MM.1S (cell line): ENCODE measurements around the gene LOXL4.

ENCODE experiments used
- DNase-seq: peaks from one replicate; pipeline ENCODE4 v3.0.0-alpha.2; 2015
- H2AFZ ChIP-seq: fragments of 300-600 bp; sonication (generic); 2 replicates; pipeline ENCODE4 v1.6.0; 2016; ENCODE audit warnings: antibody characterized with exemption, low read length
- H3F3A ChIP-seq: fragments of 300-600 bp; sonication (generic); 2 replicates; pipeline ENCODE4 v1.6.1; 2016; ENCODE audit warnings: mild to moderate bottlenecking, antibody characterized with exemption, low read length, moderate library complexity, mixed read lengths; ENCODE audit not compliant: insufficient read depth
- H3K27ac ChIP-seq: fragments of 300-600 bp; sonication (generic); 2 replicates; pipeline ENCODE4 v1.5.1; 2016; ENCODE audit warnings: mild to moderate bottlenecking, low read length
- H3K27me3 ChIP-seq: fragments of 300-600 bp; sonication (generic); replicated peaks from 2 replicates; pipeline ENCODE4 v1.6.0; 2016; ENCODE audit warnings: low read length; ENCODE audit not compliant: insufficient read depth
- H3K36me3 ChIP-seq: fragments of 300-600 bp; sonication (generic); replicated peaks from 2 replicates; pipeline ENCODE4 v1.6.1; 2016; ENCODE audit warnings: mild to moderate bottlenecking, low read length, mixed read lengths; ENCODE audit not compliant: insufficient read depth
- H3K4me1 ChIP-seq: fragments of 300-600 bp; sonication (generic); 2 replicates; pipeline ENCODE4 v1.6.1; 2016; ENCODE audit warnings: low read length, mixed read lengths
- H3K4me2 ChIP-seq: fragments of 300-600 bp; sonication (generic); 2 replicates; pipeline ENCODE4 v1.6.0; 2016; ENCODE audit warnings: low read depth, low read length
- H3K4me3 ChIP-seq: fragments of 300-600 bp; sonication (generic); 2 replicates; pipeline ENCODE4 v1.5.1; 2016; ENCODE audit warnings: low read length, mixed read lengths
- H3K79me2 ChIP-seq: fragments of 300-600 bp; sonication (generic); 2 replicates; pipeline ENCODE4 v1.6.1; 2016; ENCODE audit warnings: mixed run types, low read length, mixed read lengths
- H3K9ac ChIP-seq: fragments of 300-600 bp; sonication (generic); 2 replicates; pipeline ENCODE4 v1.6.1; 2016; ENCODE audit warnings: low read length, mixed read lengths
- H3K9me2 ChIP-seq: fragments of 300-600 bp; sonication (generic); replicated peaks from 2 replicates; pipeline ENCODE4 v1.6.1; 2016; ENCODE audit warnings: mild to moderate bottlenecking, low read length, mixed read lengths; ENCODE audit not compliant: insufficient read depth
- H3K9me3 ChIP-seq: fragments of 300-600 bp; sonication (generic); replicated peaks from 2 replicates; pipeline ENCODE4 v1.6.1; 2016; ENCODE audit warnings: mild to moderate bottlenecking, low read length, mixed read lengths; ENCODE audit not compliant: insufficient read depth
- H4K20me1 ChIP-seq: fragments of 300-600 bp; sonication (generic); 2 replicates; pipeline ENCODE4 v1.6.1; 2016; ENCODE audit warnings: mild to moderate bottlenecking, low read length, moderate library complexity, mixed read lengths; ENCODE audit not compliant: insufficient read depth
- EZH2 ChIP-seq: fragments of 300-600 bp; sonication (generic); optimal IDR thresholded peaks from 2 replicates; pipeline ENCODE3; 2017; ENCODE audit warnings: low read depth, mild to moderate bottlenecking, antibody characterized with exemption, low read length, mixed read lengths
- EZH2phosphoT487 ChIP-seq: fragments of 300-600 bp; sonication (generic); IDR thresholded peaks from 2 replicates; pipeline ENCODE4 v1.6.1; 2018; ENCODE audit warnings: antibody characterized with exemption, low read length
- TF ChIP-seq, protein P1 (sequence below): fragments of 300-600 bp; sonication (generic); IDR thresholded peaks from 2 replicates; pipeline ENCODE4 v1.5.1; 2016; ENCODE audit warnings: antibody characterized with exemption, low read length, mixed read lengths

LOXL4 gene

DNA sequence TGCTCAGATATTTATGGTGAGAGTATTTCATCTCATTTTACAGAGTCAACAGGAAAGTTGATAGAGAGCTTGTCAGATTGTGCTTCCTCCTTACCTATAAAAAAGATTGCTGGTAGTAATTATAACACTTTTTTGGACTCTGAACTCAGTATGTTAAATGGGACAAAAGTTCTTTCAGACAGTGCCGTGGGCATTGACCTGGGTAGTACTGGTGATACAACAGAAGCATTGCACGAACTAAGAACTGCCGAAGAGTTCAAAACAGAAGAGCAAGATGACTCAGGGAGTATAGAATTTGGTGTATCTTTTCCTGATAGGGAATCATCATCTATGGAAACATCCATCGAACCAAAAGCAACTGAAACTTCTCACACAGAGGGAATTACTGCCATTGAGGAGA is 58.6 kb downstream of the LOXL4 start:
- Histone ChIP-seq H4K20me1 (no peaks in the 10 kb centered on the region), H3K4me2 (no peak overlapping the region), H3K9me3 (no peaks in the 10 kb centered on the region), H3K27me3 (no peaks in the 10 kb centered on the region), H3K79me2 (peaks cover 4% of the 10 kb centered on the region; the same call in 1 of the 2 replicates), H3K27ac (no peak overlapping the region), H3K9ac (no peak overlapping the region), H3K9me2 (no peaks in the 10 kb centered on the region), H3K4me1 (no peaks in the 10 kb centered on the region), H3K36me3 (no peaks in the 10 kb centered on the region), H3F3A (no peaks in the 10 kb centered on the region), H2AFZ (no peak overlapping the region), H3K4me3 (no peak overlapping the region)
- no peak for DNase-seq
- TF ChIP-seq, protein P1, sequence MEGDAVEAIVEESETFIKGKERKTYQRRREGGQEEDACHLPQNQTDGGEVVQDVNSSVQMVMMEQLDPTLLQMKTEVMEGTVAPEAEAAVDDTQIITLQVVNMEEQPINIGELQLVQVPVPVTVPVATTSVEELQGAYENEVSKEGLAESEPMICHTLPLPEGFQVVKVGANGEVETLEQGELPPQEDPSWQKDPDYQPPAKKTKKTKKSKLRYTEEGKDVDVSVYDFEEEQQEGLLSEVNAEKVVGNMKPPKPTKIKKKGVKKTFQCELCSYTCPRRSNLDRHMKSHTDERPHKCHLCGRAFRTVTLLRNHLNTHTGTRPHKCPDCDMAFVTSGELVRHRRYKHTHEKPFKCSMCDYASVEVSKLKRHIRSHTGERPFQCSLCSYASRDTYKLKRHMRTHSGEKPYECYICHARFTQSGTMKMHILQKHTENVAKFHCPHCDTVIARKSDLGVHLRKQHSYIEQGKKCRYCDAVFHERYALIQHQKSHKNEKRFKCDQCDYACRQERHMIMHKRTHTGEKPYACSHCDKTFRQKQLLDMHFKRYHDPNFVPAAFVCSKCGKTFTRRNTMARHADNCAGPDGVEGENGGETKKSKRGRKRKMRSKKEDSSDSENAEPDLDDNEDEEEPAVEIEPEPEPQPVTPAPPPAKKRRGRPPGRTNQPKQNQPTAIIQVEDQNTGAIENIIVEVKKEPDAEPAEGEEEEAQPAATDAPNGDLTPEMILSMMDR, result no peak
- no peak for TF ChIP-seq EZH2phosphoT487
- TF ChIP-seq EZH2, result no peak

DNA sequence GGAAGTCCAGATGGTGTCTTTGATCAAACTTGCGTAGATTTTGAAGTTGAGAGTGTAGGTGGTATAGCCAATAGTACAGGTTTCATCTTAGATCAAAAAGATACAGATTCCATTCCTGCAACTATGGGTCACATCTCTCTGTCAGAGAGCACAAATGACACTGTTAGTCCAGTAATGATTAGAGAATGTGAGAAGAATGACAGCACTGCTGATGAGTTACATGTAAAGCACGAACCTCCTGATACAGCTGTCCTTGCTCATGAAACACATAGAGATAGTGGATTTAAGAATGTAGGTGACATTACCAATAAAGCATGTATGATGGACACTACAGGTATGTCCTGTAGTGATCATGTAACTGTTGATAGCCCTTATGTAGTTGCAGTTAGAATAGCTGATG is 59.1 kb downstream of the LOXL4 start:
- H4K20me1 ChIP-seq, result no peaks in the 10 kb centered on the region
- DNase-seq, result no peak
- H3K4me2 ChIP-seq, result no peak overlapping the region
- H3K4me1 ChIP-seq, result no peaks in the 10 kb centered on the region
- no peak overlapping the region for H3K9ac ChIP-seq
- H3K9me2 ChIP-seq, result no peaks in the 10 kb centered on the region
- peaks cover 4% of the 10 kb centered on the region; the same call in 1 of the 2 replicates for H3K79me2 ChIP-seq
- H3K4me3 ChIP-seq, result no peak overlapping the region
- H3K27ac ChIP-seq, result no peak overlapping the region
- no peaks in the 10 kb centered on the region for H3F3A ChIP-seq
- no peaks in the 10 kb centered on the region for H3K36me3 ChIP-seq
- H2AFZ ChIP-seq, result no peak overlapping the region
- TF ChIP-seq EZH2phosphoT487, result no peak
- TF ChIP-seq, protein P1, result no peak
- no peak for TF ChIP-seq EZH2
- H3K9me3 ChIP-seq, result no peaks in the 10 kb centered on the region
- H3K27me3 ChIP-seq, result no peaks in the 10 kb centered on the region

DNA sequence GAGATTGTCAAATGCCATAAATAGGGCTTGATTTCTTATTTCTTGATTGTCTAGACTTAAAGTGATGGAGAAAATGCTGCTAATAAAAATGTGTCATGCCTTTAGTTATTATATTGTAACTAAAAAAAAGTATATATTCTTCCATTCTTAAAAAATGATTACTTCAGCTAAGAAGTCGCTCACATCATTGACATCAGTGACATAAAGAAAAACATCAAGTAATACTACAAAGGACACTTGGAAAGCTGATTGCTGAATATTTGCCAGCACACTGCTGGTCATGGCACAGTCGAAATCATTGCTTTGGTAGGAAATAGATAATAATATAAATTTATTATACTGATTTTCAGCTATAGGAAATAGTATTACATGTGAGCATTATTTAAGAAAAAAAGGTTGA is 62.6 kb downstream of the LOXL4 start:
- H2AFZ ChIP-seq, result no peak overlapping the region
- H3K9me3 ChIP-seq, result no peaks in the 10 kb centered on the region
- no peaks in the 10 kb centered on the region for H3F3A ChIP-seq
- no peak overlapping the region for H3K4me2 ChIP-seq
- no peak overlapping the region for H3K27ac ChIP-seq
- TF ChIP-seq EZH2phosphoT487 (no peak), EZH2 (no peak)
- TF ChIP-seq, protein P1, result no peak
- H3K9ac ChIP-seq, result no peak overlapping the region
- H3K4me3 ChIP-seq, result no peak overlapping the region
- peaks cover 17% of the 10 kb centered on the region; the same call in 1 of the 2 replicates for H3K79me2 ChIP-seq
- no peaks in the 10 kb centered on the region for H3K36me3 ChIP-seq
- H3K9me2 ChIP-seq, result no peaks in the 10 kb centered on the region
- DNase-seq, result no peak
- no peaks in the 10 kb centered on the region for H4K20me1 ChIP-seq
- H3K4me1 ChIP-seq, result no peaks in the 10 kb centered on the region
- H3K27me3 ChIP-seq, result no peaks in the 10 kb centered on the region
